GM21390 (cell line): ENCODE results near the gene CDKN2B.
"Not testable (repeated sequence)": the region's sequence is repeated elsewhere in the genome, so short reads cannot be mapped to it uniquely, and the experiment has no call there.

Experiments
- ATAC-seq: cut with Tn5 transposase; IDR thresholded peaks from one replicate; pipeline ENCODE4 v1.9.1; 2021; ENCODE audit not compliant: unreplicated experiment

The CDKN2B gene

GRCh38 chr9:22008717-22009505 lies at the start of gene CDKN2B:
Gene CDKN2B, minus strand, starts transcription at chr9:22009305. Its CDS starts 352 bp downstream, at chr9:22008953.
- peak; percentile 90 for ATAC-seq

- ATAC-seq: not testable (repeated sequence)
These were observed 48.9 kb upstream of the CDKN2B start for GRCh38 chr9:22057972-22058371.

- ATAC-seq: no peak
These were observed 47.3 kb upstream of the CDKN2B start for GRCh38 chr9:22056402-22056801.

- ATAC-seq: no peak
These were observed 46.0 kb upstream of the CDKN2B start for GRCh38 chr9:22055090-22055489.

- ATAC-seq: no peak
These were observed 45.4 kb upstream of the CDKN2B start for GRCh38 chr9:22054529-22054928.

GRCh38 chr9:22054076-22054475 lies 45.0 kb upstream of the CDKN2B start:
- no peak for ATAC-seq

GRCh38 chr9:22053178-22053577 lies 44.1 kb upstream of the CDKN2B start:
- no peak for ATAC-seq

- no peak for ATAC-seq
These were observed 43.4 kb upstream of the CDKN2B start for GRCh38 chr9:22052376-22052945.

- peak; percentile 73 for ATAC-seq
These were observed 41.8 kb upstream of the CDKN2B start for GRCh38 chr9:22050924-22051323.

- ATAC-seq: no peak
These were observed 40.3 kb upstream of the CDKN2B start for GRCh38 chr9:22049411-22049810.

- no peak for ATAC-seq
These were observed 38.5 kb upstream of the CDKN2B start for GRCh38 chr9:22047596-22047995.

GRCh38 chr9:22046243-22046885 lies 37.3 kb upstream of the CDKN2B start:
- no peak for ATAC-seq

GRCh38 chr9:22045423-22045822 lies 36.3 kb upstream of the CDKN2B start:
- ATAC-seq: no peak

- no peak for ATAC-seq
These were observed 35.5 kb upstream of the CDKN2B start for GRCh38 chr9:22044583-22044982.

- no peak for ATAC-seq
These were observed 34.8 kb upstream of the CDKN2B start for GRCh38 chr9:22043928-22044327.

GRCh38 chr9:22041775-22042174 lies 32.7 kb upstream of the CDKN2B start:
- ATAC-seq: no peak

- no peak for ATAC-seq
These were observed 32.2 kb upstream of the CDKN2B start for GRCh38 chr9:22041344-22041743.

- ATAC-seq: no peak
These were observed 31.7 kb upstream of the CDKN2B start for GRCh38 chr9:22040760-22041159.

GRCh38 chr9:22039258-22039657 lies 30.2 kb upstream of the CDKN2B start:
- no peak for ATAC-seq

- ATAC-seq: peak; percentile 49
These were observed 29.0 kb upstream of the CDKN2B start for GRCh38 chr9:22037954-22038690.

- no peak for ATAC-seq
These were observed 27.9 kb upstream of the CDKN2B start for GRCh38 chr9:22036866-22037626.
